NCI-H2029 (cell line): ENCODE measurements around the gene TECPR1.
A peak's percentile ranks its signal among the peaks of the same experiment; 100 is the strongest.

Experiments used
- DNase-seq: peaks from one replicate; lab custom pipeline; 2025; lab: John Stamatoyannopoulos, UW

The TECPR1 gene, protein sequence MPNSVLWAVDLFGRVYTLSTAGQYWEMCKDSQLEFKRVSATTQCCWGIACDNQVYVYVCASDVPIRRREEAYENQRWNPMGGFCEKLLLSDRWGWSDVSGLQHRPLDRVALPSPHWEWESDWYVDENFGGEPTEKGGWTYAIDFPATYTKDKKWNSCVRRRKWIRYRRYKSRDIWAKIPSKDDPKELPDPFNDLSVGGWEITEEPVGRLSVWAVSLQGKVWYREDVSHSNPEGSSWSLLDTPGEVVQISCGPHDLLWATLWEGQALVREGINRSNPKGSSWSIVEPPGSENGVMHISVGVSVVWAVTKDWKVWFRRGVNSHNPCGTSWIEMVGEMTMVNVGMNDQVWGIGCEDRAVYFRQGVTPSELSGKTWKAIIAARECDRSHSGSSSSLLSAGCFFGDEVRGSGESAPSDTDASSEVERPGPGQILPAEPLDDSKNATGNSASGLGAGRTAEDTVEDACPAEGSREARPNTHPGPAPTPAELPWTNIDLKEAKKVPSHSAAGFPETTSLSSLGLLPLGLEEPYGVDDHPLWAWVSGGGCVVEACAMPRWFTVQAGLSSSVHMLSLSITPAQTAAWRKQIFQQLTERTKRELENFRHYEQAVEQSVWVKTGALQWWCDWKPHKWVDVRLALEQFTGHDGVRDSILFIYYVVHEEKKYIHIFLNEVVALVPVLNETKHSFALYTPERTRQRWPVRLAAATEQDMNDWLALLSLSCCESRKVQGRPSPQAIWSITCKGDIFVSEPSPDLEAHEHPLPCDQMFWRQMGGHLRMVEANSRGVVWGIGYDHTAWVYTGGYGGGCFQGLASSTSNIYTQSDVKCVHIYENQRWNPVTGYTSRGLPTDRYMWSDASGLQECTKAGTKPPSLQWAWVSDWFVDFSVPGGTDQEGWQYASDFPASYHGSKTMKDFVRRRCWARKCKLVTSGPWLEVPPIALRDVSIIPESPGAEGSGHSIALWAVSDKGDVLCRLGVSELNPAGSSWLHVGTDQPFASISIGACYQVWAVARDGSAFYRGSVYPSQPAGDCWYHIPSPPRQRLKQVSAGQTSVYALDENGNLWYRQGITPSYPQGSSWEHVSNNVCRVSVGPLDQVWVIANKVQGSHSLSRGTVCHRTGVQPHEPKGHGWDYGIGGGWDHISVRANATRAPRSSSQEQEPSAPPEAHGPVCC

DNA sequence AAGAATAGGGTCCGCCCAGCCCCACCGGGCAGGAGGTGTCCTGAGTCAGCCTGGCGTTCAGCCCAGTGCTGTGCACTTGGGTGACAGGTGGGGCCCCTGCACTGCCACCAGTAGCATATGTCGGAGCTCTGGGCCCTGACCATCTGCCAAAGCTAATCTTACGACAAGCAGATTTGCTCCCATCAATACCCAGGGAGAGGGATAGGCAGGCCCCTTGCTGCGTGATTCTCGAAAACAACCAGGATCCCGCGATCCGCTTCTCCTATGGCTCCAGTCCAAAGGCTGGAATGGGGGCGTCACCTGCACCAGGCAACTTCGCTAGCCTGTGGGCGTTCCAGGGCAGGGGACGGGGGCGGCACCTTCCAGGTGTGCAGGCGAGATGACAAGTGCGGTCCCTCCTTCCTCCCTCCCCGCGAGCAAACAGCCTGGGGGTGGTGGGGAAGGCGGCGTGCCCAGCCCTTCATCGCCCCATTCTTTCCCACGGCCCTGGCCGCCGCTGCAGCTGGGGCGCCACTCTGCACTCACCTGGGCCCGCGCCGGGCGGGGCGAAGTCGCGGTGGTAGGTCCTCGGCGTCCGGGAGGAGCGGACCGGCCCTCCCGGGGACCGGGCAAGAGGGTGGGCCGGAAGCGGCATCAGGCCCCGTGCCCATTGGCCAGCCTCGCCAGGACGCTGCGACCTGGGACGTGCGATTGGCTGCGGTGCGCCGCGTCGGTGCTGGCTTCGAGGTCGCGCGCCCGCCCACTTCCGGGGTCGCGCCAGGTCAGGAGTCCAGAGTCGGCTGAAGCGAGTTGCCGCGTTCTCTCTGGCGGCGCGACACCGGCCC, at the start of gene TECPR1:
TECPR1 (minus strand) TSS at position 632 of the 824 bp plus-strand sequence. CDS start 6,086 bp downstream, outside the sequence.
- DNase-seq = peak; percentile 92

DNA sequence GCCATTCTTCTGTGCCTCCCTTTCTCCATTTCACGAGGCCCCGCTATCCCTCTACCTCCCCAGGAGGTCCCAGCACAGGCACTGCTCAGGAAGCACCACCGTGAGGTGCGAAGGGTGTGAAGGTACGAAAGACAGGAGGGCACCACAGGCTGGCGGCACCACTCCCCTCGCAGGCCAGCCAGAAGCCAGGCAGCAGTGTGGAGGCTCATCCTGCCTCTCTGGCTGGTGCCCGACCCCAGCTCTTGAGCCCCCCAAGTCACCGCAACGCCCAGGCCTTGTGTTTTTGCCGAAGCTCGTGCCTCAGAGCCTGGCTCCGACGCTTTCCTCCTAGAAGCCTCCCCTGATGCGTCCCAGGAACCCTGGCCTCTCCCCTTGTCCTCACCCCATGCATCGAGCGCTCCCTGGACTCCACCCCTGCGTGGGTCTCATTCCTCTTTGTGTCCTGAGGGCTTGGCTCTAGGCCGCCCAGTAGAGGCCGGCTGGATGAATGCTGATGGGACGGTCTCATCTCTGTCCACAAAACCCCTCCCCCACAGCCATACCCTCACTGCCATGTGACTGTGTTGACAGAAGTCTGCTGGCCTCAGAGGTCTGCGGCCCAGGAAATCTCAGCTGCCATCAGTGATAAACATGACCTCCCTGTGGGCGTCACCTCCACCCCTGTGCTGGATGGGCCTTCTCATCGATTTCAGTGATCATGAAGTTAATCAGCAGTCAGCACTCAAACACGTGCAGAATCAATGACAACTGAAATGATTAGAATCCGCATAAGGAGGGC, 48.8 kb upstream of the TECPR1 start:
- no peak for DNase-seq

DNA sequence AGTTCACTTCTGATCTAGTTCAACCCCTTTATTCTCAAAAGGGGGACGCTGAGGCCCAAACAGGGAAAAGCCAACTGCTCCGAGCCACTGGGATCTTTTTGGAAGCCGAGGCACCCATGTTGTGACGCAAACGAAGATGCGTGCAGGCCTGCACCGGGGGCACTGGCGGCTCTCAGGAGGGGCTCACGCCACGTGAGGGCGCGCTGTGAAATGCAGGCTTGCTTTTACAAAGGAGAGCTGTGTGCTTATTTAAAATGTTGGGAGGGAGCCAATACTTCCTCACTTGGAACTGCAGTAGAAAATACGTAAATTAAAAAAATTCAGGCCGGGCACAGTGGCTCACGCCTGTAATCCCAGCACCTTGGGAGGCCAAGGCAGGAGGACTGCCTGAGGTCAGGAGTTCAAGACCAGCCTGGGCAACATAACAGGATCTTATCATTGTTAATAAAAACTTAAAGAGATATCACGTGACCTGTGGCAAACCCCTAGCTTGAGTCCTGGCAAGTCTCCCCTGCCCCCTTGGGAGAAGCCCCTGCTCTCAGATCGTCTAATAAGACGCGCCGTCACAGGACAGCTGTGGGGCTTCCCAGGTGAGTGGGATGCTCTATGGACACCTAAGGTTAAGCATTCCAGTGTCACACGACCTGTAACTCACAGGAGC, 45.7 kb upstream of the TECPR1 start:
- DNase-seq = no peak

DNA sequence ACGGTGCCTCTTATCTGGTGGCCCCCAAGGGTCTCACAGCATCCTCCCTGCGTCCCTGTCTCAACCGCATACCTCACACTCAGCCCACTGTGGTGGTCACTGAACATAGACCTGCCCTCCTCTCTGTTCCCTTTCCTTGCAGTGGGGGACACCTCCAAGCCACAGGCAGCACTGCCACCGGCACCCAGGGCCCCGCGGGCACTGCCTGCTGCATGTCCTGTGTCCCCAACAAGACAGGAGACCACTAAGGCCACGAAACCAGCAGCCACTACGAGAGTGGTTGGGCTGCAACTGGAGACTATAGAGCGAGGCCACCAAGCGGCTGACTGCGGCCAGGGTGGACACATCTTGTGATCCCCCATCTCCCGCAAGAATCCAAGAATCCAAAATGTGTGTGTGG, 44.8 kb upstream of the TECPR1 start:
- DNase-seq = no peak

DNA sequence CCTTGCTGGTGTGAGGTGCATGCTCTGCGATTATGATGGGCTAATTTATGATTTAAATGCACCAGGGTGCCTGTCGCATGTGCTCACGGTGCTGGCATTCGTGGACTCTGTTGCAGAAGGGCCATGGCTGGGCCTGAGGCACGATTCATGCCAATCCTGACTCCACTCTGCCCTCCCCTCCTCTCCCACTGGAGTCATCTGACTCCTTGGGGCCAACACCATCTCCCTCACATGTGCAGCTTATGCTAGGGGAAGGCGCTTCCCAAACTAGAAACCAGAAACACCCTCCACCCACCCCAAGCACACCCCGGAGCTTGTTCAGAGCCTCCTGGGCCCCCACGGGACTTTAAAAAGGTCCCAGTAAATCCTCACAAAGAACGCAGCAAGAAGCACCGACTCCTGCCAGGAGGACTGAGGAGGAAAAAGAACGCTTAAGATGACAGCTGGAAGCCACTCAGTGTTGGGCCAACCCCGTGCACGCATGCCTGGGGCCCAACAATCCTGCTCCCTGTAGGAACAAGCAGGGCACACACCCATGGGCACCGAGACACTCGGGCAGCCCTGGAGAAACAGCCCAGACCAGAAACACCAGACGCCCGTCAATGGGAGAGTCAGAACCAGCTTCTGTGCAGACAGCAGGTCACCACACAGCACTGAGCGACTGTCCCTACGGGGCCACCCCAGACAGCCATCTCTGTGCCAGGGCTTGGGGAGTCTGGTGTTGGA, 43.6 kb upstream of the TECPR1 start:
- no peak for DNase-seq

DNA sequence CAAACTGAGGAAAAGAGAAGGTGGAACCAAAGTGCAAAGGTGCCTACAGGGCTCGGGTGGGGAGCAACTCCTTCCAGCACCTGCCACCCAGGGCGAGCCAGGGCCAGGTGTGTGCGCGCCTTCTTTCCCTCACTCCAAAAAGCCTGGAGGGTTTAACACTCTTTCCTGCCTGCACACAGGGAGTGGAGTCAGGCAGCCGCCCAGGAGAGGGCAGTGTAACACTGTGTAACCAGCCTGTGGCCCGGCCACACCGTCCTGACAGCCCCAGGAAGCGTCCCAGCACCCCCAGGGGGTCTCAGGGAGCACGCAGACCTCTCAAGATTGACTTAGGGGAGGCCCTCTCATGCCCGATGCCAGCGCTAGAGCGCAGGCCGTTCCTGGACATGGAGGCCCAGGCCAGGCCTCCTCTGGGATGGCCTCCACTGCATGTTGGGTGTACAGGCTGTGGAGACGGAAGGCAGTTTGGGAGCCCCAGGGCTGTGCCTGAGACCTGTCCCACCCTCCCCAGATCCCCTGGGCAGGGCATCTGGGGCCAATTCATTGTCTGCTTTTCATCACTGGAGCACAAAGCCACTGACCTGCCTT, 42.9 kb upstream of the TECPR1 start:
- peak; percentile 37 for DNase-seq

DNA sequence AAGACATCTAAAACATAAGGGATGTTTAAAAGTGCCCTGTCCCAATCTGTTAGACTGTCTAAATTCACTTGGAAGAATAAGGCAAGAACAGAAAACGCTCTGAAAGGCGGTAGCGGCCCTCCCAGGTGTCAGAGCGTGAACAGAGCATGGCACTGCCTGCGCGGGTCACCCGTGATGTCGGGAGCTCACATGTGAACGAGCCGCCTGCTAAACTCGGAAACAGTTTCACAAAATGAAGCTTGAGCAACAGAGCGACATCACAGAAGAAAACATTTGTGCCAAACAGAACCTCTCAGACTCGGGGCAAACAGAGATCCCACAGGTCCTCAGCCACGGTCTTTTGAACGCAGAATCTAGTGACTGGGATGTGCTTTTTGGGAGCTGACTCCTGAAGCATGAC, 42.3 kb upstream of the TECPR1 start:
- DNase-seq = no peak

DNA sequence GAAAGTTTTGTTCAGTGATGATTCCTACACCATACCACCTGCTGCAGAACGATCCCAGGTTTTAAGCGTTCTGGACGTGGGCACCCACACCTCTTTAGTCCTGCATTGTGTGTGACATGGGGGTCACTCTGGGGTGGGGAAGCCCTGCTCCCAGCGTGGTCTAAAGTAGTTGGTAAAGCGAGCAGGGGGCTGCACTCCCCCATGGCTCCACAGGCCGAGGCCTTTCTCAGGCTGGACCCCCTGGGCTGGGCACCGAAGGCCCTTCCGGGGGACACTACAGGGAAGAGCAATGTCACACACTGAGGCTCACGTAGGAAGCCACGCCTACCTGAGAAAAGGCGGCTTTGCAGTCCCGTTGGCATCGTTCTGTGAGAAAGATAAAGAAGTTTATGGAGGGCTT, 41.7 kb upstream of the TECPR1 start:
- no peak for DNase-seq

DNA sequence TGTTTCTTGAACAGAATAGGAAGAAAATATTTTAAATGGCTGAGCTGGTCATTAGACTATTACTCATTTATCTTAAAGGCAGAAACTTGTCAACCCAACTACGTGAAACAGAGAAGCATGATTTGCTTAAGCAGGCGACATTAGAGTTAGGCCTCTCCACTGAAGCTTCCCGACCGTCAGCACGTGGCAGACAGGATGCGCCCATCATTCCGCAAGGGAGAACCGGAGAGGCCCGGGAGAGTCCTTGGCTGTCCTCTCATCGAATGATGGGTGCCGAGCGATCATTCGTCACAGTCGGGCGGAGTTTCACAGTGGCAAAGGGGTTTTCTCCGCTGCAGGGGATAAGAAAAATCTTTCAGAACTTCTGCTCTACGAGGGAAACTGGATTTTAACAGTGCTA, 41.2 kb upstream of the TECPR1 start:
- DNase-seq = no peak

DNA sequence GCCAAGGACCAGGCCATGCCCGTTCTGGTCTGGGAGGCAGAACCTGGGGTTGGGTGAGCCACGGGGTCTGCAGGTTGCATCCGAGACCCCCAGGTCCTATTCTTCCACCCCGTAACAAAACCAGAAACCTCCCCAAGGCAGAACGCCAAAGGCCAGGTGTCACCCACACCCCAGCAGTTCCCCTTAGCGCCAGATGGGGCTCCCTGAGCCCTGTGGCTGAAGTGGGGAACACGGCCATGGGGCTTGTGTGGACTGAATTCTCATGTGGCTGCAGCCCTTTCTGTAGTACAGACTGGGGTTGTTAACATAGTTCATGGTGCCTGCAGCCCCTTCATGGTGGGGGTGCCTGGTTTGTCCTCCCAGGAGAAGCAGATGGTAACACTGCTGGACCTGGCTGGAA, 39.7 kb upstream of the TECPR1 start:
- DNase-seq = no peak

DNA sequence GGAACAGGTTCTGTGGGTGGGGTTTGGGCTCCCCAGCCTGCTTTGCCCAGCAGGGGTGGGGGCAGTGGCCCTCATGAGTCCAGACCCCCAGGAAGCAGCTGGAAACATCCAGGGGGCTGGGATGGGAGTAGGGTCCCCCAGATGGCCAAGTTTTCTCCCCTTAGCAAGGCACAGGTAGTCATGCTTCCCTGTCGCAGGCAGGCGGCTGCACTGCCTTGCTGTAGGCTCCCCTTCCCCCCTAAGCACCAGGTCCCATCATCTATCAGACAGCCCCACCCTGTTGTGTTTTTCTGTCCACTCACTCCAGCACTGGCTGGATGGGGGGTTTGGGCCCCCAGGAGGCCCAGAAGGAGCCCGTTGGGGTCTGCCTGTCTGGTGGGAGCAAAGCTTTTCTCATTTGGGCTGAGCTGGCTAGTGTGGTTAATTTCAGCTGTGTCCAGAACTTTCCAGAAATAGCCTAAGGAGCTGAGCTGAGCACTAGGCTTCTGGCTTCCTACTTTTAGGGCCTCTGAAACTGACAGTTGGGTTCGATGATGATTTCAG, 37.4 kb upstream of the TECPR1 start:
- DNase-seq = no peak

DNA sequence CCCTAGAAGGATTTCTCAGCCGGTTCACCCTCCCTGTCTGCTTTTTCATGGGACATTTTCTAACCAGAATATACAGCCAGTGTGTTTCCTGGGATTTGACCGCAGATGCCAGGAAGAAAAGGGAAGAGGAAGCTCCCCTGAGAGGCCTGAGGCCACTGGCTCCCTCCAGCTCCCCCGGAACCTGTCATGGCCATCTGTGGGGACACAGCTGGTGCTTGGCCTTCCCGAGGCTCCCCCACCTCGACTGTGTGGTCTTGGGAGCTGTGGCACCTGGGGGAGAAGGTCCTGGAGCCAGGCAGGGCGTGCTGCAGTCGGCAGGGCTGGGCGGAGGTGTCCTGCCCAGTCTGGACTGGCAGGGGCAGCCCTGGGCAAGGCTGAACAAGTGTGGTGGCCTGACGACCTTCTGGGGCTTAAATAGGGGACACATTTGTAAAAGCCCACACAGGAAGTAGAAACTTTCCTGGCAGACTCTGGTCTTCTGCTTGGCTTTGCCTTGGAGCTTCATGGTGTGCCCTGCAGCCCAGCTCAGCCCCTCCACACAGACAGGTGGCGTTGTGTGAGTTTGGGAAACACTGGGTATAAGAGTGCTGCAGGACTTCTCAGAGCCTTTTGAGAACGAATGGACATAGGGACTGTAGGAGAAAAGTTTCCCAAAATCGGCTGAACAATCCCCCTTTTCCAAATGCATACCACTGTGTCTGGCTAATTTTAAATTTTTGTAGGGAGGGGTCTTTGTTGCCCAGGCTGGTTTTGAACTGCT, 36.2 kb upstream of the TECPR1 start:
- DNase-seq = no peak

DNA sequence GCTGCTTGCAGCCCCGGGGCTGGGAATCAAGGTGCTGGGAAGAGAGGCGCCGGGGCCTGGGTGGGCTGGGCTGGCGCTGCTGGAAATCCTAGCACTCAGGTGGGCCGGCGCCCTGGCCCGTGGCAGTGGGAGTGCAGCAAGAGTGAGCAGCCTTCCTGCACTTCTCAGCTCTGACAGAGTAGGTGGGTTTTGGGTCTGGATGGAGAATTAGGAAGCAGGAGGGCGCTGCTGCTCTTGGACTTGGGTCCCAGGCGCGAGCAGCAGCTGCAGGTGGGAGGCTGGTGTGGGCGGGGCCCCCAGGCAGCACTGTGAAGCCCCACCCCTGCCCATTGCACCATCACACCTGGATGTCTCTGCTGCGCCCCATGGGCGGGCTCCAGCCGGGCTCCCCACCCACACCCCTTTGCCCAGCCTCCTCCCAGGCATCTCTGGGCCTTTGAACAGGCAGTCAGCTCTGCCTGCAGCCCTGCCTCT, 35.5 kb upstream of the TECPR1 start:
- no peak for DNase-seq

DNA sequence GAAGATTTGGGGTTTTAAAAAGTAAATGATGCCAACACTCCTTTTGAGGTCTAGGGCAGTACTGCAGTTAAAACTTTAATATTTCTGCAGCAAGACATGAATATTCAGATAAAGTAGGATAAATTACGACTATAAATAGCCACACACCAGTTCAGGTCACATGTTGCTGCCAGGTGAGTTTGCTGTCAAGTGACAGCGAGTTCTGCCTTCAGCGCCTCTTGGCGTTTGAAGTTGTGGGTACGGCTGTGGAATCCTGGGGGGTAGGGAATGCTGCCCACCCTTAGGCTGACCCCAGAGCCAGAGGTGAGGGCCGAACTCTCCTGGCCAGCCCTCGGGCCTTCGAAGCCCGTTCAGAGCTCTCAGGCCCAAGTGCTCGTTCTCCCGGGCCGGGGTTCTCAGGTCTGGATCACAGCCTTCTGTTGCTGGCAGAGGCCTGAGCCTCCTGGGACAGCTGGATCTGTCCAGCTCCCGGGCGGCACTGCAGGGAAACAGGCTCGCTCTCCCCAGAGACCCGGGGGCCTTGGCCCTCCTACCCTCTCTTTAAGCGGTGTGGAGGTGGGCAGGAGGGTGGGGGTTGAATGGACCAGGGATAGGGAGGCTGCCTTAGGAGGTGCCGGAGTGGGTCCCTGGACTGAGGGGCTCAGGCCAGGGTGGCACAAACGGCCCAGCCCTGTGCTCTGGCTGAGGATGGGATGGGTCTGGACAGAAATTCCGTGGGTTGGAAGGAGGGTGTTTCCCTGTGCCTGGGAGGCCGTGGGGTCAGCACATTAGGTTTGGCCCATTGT, 34.9 kb upstream of the TECPR1 start:
- DNase-seq = no peak

DNA sequence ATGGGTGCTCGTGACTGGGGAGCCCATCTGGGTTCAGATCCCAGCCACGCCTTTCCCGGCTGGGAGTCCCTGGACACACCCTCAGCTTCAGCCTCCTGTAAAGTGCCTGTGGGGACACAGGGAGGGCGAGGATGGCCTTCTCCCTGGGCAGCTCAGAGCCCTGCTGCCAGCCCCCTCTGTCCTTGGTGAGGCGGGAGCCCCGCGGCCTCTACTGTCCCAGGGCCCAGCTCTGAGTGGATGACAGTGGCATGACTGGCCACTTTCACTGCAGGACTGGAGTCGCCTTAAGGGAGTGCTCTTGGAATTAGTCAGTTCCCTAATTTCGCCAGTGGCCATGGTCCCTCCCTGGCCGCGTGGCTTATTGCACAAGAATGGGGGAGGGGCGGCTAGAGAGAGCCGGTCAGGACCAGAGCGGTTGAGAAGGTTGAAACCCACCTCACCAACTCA, 34.1 kb upstream of the TECPR1 start:
- no peak for DNase-seq

DNA sequence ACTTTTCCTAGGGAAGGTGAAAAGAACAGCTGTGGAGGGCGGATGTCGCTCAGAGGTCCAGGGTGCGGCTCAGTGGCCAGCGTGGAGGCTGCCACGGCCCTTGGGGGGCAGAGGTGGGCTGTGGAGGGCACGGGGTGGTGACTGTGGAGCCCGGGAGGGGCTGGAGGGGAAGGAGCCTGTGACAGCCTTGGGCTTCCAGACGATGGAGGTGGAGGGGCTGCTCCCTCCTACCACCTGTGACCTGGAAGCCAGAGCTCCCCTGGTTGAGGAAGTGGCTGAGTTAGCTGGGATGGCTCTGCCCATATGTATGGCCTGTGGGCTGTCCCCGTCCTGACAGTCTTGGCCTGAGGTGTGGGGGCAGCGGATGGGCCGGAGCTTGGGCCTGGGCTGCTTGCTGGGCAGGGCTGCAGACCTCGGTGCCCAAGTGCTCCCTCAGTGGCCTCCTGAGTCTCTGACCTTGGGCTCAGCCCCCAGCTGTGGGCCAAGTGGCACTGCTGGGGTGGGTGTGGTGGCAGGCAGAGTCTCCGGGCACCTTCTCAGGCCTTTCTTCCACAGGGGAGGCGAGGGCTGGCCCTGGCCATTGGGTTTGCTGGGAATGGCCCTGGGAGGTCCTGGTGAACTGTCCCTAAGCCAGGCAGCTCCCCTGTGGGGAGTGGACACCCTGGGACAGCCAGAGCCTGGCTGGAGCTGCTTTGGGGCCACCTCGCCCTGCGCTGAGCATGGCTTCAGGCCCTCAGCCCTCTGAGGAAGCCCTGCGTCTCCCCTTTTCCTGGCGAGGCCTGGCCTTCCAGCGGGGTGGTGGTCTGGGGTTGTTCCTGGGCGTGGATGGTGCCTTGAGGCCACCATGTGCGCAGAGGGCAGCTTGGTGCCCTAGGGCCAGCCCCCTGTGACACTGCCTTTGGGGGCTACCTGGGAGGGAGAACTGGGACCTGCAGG, 33.4 kb upstream of the TECPR1 start:
- no peak for DNase-seq
